GM19035 (cell line): Measurements from ENCODE around the gene LIF.

Experiments used
- ATAC-seq: cut with Tn5 transposase; IDR thresholded peaks from one replicate; pipeline ENCODE4 v1.9.1; 2021; ENCODE audit not compliant: unreplicated experiment

The LIF gene

GRCh38 chr22:30195245-30196140 lies 51.1 kb downstream of the LIF start:
- no peak for ATAC-seq

DNA sequence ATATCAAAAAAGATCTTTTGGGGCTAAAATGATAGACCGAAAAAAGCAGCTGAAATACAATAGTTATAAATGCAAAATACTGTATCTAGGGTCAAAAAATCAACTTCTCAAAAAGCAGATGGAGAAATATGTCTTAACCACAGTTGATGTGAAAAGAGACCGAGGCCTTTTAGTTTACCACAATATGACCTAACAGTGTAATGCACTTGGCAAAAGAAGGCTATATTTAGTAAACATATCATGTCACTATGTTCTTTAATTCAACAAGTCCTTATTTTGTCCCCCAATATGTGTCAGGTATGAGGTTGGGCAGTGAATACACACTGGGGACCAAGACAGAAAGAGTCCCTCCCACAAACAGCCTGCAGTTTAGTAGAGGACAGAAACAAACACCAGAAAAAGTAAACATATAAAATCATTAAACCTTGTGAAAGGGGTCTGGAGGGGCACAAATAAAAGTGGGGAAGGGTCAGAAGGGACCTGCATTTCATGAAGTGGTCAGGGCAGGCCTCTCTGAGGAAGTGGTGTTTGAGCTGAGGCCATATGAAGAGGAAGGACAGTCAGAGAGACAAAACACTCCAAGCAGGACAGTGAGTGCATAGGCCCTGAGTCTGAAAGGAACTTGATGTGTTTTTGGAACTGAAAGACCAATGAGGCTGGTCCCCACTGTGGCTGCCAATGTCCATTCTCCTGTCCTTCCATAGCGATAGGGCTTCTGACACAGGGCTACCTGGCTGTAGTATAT lies 53.4 kb downstream of the LIF start:
- ATAC-seq, result no peak

DNA sequence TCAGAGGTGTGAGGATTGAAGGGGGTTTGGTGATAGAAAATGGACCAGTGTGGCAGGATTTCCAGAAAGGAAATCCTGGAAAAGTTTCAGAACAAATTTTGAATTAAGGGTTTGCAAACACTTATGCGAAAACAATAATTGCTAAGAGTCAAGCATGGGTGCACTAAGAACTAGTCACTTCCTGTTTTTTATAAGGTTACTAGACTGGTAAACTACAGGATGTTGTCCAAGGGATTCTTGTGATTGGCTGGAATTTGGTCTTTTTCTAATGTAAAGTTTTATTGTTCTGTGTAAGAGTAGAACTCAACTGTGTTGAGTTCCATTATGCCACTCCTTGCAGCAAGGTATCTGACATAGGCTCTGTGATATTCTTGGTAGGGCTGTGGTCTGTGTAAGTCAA lies 54.1 kb downstream of the LIF start:
- no peak for ATAC-seq

DNA sequence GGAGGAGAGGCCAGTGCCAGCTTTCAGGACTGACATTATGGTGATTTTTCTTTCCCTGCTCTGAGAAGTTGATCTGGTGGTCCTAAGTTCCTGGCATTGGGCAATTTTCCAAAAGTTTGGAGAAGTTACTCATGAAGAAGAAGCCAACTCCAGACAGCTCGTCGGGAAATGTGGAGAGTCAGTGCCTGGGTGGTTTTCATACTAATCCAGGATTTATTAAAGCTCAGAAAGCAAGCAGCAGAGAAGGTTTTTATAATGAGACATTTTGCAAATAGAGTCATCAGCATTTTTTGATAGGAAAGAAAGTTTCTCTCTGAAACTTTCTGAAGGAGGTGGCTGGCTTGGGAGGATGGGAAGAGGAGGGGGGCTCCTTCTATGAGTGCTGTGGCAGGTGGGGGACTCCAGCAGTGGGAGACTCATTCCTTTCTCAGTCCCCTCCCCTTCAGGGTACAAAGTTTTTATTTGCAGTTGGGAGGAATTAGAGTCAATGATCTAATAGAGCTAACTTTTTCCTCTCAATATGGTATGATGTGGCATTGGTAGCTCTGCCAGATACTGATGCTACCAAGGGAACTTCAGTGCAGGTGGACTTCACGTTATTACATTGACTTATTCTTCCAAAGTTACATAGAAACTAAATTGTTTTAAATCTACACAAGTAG lies 55.4 kb downstream of the LIF start:
- ATAC-seq, result no peak

- no peak for ATAC-seq
These were observed 56.0 kb downstream of the LIF start for GRCh38 chr22:30190574-30190973.
